HepG2 (cell line): Measurements from ENCODE around the gene HEY2. TPM values are rescaled to one million over a fixed set of nuclear protein-coding genes. Genes with fewer than 3 reads are reported as not detected.

Experiments
- CBX2 ChIP-seq, 2 experiments: fragments of 200-600 bp in 1 of 2; sonication (generic); formaldehyde crosslinking in 1 of 2; IDR thresholded peaks; 2 replicates each; pipeline versions ENCODE4 v1.7.0 to v1.8.1; 2018 to 2022; ENCODE audit warnings: low read depth in 2 of 2, low read length in 1 of 2, mild to moderate bottlenecking in 1 of 2, missing genetic modification reagents in 1 of 2
- ELF4 ChIP-seq: sonication (generic); formaldehyde crosslinking; IDR thresholded peaks from 2 replicates; pipeline ENCODE4 v1.5.0; 2020; ENCODE audit warnings: missing genetic modification reagents, mild to moderate bottlenecking, moderate library complexity, borderline replicate concordance
- GMEB1 ChIP-seq: sonication (generic); formaldehyde crosslinking; IDR thresholded peaks from 2 replicates; pipeline ENCODE4 v1.5.1; 2020; ENCODE audit warnings: missing genetic modification reagents, mild to moderate bottlenecking, borderline replicate concordance
- GMEB2 ChIP-seq: IDR thresholded peaks from 2 replicates; pipeline ENCODE4 v1.6.1; 2016; ENCODE audit warnings: missing biosample characterization, missing genetic modification reagents, low read depth
- HNF1A ChIP-seq, 2 experiments: sonication (generic) in 1 of 2; formaldehyde crosslinking in 1 of 2; IDR thresholded peaks; 2 replicates each; pipeline versions ENCODE4 v1.4.0 to v1.6.1; 2016 to 2020; ENCODE audit warnings: borderline replicate concordance in 1 of 2, low read depth in 1 of 2, mild to moderate bottlenecking in 1 of 2, missing genetic modification reagents in 1 of 2
- LCORL ChIP-seq, 2 experiments: fragments of 450-650 bp in 1 of 2; sonication (generic) in 1 of 2; formaldehyde crosslinking in 1 of 2; IDR thresholded peaks; 2 replicates each; pipeline versions ENCODE4 v1.5.0 to v1.6.1; 2017 to 2020; ENCODE audit warnings: antibody characterized with exemption in 1 of 2, missing genetic modification reagents in 1 of 2
- MAFK ChIP-seq, 2 experiments: IDR thresholded peaks in 1 of 2; conservative IDR thresholded peaks in 1 of 2; 2 replicates each; pipeline ENCODE4 v1.6.1; 2011; ENCODE audit warnings: improper control_type of control experiment in 2 of 2, low read length in 2 of 2
- MATR3 ChIP-seq: sonication (generic); formaldehyde crosslinking; IDR thresholded peaks from 2 replicates; pipeline ENCODE4 v1.4.0; 2020; ENCODE audit warnings: missing genetic modification reagents
- MED8 ChIP-seq: sonication (generic); formaldehyde crosslinking; IDR thresholded peaks from 2 replicates; pipeline ENCODE4 v1.8.1; 2023; ENCODE audit warnings: mild to moderate bottlenecking, missing genetic modification reagents; ENCODE audit not compliant: insufficient replicate concordance
- MNT ChIP-seq: fragments of 450-650 bp; IDR thresholded peaks from 2 replicates; pipeline ENCODE4 v1.6.1; 2016
- SMYD3 ChIP-seq: sonication (generic); formaldehyde crosslinking; IDR thresholded peaks from 2 replicates; pipeline ENCODE4 v1.8.1; 2023; ENCODE audit warnings: mild to moderate bottlenecking, missing genetic modification reagents
- ZNF260 ChIP-seq: sonication (generic); formaldehyde crosslinking; IDR thresholded peaks from 2 replicates; pipeline ENCODE4 v1.4.0; 2020; ENCODE audit warnings: missing genetic modification reagents, low read depth, mild to moderate bottlenecking, borderline replicate concordance
- ZNF264 ChIP-seq: sonication (generic); formaldehyde crosslinking; IDR thresholded peaks from 2 replicates; pipeline ENCODE4 v1.4.0; 2020; ENCODE audit warnings: missing genetic modification reagents
- ZNF468 ChIP-seq: sonication (generic); formaldehyde crosslinking; IDR thresholded peaks from 2 replicates; pipeline ENCODE4 v1.8.0; 2022; ENCODE audit warnings: mild to moderate bottlenecking, moderate library complexity, missing genetic modification reagents
- ZNF501 ChIP-seq: sonication (generic); formaldehyde crosslinking; IDR thresholded peaks from 2 replicates; pipeline ENCODE4 v1.5.1; 2020; ENCODE audit warnings: mild to moderate bottlenecking, moderate library complexity, missing genetic modification reagents
- ZNF605 ChIP-seq: sonication (generic); formaldehyde crosslinking; IDR thresholded peaks from 2 replicates; pipeline ENCODE4 v1.8.0; 2022; ENCODE audit warnings: mild to moderate bottlenecking, missing genetic modification reagents
- ZNF883 ChIP-seq: sonication (generic); formaldehyde crosslinking; IDR thresholded peaks from 2 replicates; pipeline ENCODE4 v1.5.1; 2020; ENCODE audit warnings: mild to moderate bottlenecking, missing genetic modification reagents; ENCODE audit errors: not compliant biosample characterization
- polyA plus RNA-seq, 8 experiments: library from polyadenylated mRNA; depleted of rRNA in 3 of 8; stranded (reverse) in 7 of 8; unstranded in 1 of 8; fragments of >200 nt; fragmentation: Illumina TruSeq in 4 of 8; extraction: Trizol in 4 of 8; gene quantifications; 2 replicates each; pipeline versions ENCODE4 v1.2.1 to v1.2.3, GENCODE V29; 2011 to 2016; ENCODE audit warnings: low read depth in 4 of 8, missing spikeins in 1 of 8, mixed read lengths in 1 of 8; ENCODE audit not compliant: insufficient read depth in 1 of 8
- total RNA-seq, 5 experiments: library from RNA; depleted of rRNA; stranded (reverse); fragments of >200 nt; fragmentation: Illumina TruSeq; extraction: Trizol; gene quantifications; 2 replicates each; pipeline ENCODE4 v1.2.3, GENCODE V29; 2016; ENCODE audit warnings: low read depth in 1 of 5

The HEY2 gene
- total and polyA plus RNA-seq, 2 of the 13 experiments (the other 11 are each of a cell fraction or from before 2014, with no cell fraction given): 0.04 TPM

GRCh38 chr6:125749865-125750691 lies 646 bp downstream of the HEY2 start (continued):
- TF ChIP-seq HNF1A (IDR thresholded peaks at IDR 0.05; ENCODE audit: low read depth): no peak
- TF ChIP-seq HNF1A (CRISPR knock-in tag; IDR thresholded peaks at IDR 0.05; ENCODE audit: borderline replicate concordance): no peak
- TF ChIP-seq MNT: no peak
- no peak for TF ChIP-seq ZNF605 (CRISPR knock-in tag)
- no peak for TF ChIP-seq ZNF260 (CRISPR knock-in tag)
- no peak for TF ChIP-seq ZNF883 (CRISPR knock-in tag)
- no peak for TF ChIP-seq MAFK (conservative IDR thresholded peaks at IDR 0.05 in 1 of 2, IDR thresholded peaks at IDR 0.05 in 1 of 2; ENCODE audit: low read length in 2 of 2)
- peak; percentile 58 for TF ChIP-seq MED8
- TF ChIP-seq ZNF468 (CRISPR knock-in tag): no peak
- no peak for TF ChIP-seq ZNF501 (CRISPR knock-in tag)
- no peak for TF ChIP-seq ZNF264 (CRISPR knock-in tag)
- TF ChIP-seq GMEB1 (CRISPR knock-in tag): no peak
- TF ChIP-seq CBX2 (IDR thresholded peaks at IDR 0.05; ENCODE audit: low read depth, low read length): peak; percentile 92
- TF ChIP-seq CBX2 (CRISPR knock-in tag; IDR thresholded peaks at IDR 0.05; ENCODE audit: low read depth): no peak
- no peak for TF ChIP-seq SMYD3 (CRISPR knock-in tag)
- TF ChIP-seq MATR3: no peak
- TF ChIP-seq ELF4: no peak
- no peak for TF ChIP-seq LCORL (IDR thresholded peaks at IDR 0.05)
- no peak for TF ChIP-seq LCORL (CRISPR knock-in tag; IDR thresholded peaks at IDR 0.05)
- no peak for TF ChIP-seq GMEB2 (CRISPR knock-in tag)
